HG03066 (cell line): ENCODE data around the gene TFAP2A.

Source experiments
- ATAC-seq: cut with Tn5 transposase; IDR thresholded peaks from one replicate; pipeline ENCODE4 v1.9.1; 2021; ENCODE audit warnings: low read depth; ENCODE audit not compliant: unreplicated experiment

The TFAP2A gene

GRCh38 chr6:10402648-10403311 is 12.1 kb downstream of the TFAP2A start:
- ATAC-seq: no peak

- ATAC-seq: no peak
Observed at GRCh38 chr6:10401632-10402223, 13.1 kb downstream of the TFAP2A start.

GRCh38 chr6:10401004-10401536 is 13.8 kb downstream of the TFAP2A start:
- ATAC-seq: no peak

- no peak for ATAC-seq
Observed at GRCh38 chr6:10400330-10400729, 14.5 kb downstream of the TFAP2A start.

- no peak for ATAC-seq
Observed at GRCh38 chr6:10399451-10399850, 15.4 kb downstream of the TFAP2A start.

GRCh38 chr6:10398446-10399218 is 16.2 kb downstream of the TFAP2A start:
- ATAC-seq: no peak

GRCh38 chr6:10397756-10398445 is 17.0 kb downstream of the TFAP2A start:
- ATAC-seq: no peak

- ATAC-seq: no peak
Observed at GRCh38 chr6:10396785-10397184, 18.1 kb downstream of the TFAP2A start.

- ATAC-seq: no peak
Observed at GRCh38 chr6:10395704-10396546, 18.9 kb downstream of the TFAP2A start.

- no peak for ATAC-seq
Observed at GRCh38 chr6:10395171-10395703, 19.6 kb downstream of the TFAP2A start.

GRCh38 chr6:10393544-10394225 is 21.2 kb downstream of the TFAP2A start:
- ATAC-seq: no peak

GRCh38 chr6:10391799-10392198 is 23.1 kb downstream of the TFAP2A start:
- no peak for ATAC-seq

- ATAC-seq: no peak
Observed at GRCh38 chr6:10391299-10391630, 23.6 kb downstream of the TFAP2A start.

- ATAC-seq: no peak
Observed at GRCh38 chr6:10390495-10391298, 24.2 kb downstream of the TFAP2A start.

GRCh38 chr6:10389739-10390494 is 25.0 kb downstream of the TFAP2A start:
- no peak for ATAC-seq

- no peak for ATAC-seq
Observed at GRCh38 chr6:10386756-10387654, 27.9 kb downstream of the TFAP2A start.

GRCh38 chr6:10386220-10386619 is 28.7 kb downstream of the TFAP2A start:
- no peak for ATAC-seq
